ENCODE data around the gene SFTPB.
A peak's percentile ranks its signal among the peaks of the same experiment; 100 is the strongest.

Gene SFTPB

DNA sequence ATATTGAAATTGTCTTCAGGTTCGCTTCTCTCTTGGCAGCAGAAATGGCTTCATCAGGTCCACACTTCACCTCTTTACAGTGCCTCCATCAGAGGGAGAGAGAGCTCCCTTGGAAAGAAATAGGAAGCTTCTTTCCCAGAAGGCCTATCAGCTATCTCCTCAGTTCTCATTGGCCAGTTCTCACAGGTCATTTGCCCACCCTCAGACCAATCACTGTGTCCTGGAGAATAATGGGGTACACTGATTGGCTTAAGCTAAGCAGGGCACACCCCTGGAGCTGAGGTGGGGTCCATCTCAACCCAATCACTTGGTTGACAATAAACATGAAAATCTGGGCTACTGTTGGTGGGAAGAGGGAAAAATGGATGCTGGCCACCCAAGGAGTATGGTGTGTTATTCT is 31.3 kb upstream of the SFTPB start:
- DNase-seq, result no peak

GRCh38 chr2:85698880-85699254 is 30.9 kb upstream of the SFTPB start:
- DNase-seq, result no peak

DNA sequence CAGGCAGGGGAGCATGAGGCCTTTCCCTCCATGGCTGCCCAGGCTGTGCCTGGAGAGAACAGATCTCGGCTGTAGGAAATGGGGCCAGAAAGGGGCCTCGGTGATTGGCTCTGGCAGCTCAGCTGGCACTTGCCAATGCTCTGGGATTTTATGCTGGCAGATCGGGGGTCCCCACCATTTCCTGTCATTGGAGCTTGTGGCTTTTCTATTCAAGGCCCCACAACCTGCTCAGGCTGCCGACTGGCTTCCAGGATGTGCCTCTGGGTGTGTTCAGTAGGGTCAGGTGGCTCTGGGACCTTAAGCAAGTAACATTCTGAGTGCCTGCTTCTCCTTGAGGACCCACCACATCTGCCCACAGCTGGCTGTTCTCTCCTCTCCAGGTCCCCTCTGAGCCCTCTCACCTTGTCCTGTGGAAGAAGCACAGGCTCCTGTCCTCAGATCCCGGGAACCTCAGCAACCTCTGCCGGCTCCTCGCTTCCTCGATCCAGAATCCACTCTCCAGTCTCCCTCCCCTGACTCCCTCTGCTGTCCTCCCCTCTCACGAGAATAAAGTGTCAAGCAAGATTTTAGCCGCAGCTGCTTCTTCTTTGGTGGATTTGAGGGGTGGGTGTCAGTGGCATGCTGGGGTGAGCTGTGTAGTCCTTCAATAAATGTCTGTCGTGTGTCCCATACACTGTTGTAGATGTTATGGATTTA is 30.3 kb upstream of the SFTPB start:
- DNase-seq, result no peak

GRCh38 chr2:85697716-85698115 is 29.7 kb upstream of the SFTPB start:
- no peak for DNase-seq

DNA sequence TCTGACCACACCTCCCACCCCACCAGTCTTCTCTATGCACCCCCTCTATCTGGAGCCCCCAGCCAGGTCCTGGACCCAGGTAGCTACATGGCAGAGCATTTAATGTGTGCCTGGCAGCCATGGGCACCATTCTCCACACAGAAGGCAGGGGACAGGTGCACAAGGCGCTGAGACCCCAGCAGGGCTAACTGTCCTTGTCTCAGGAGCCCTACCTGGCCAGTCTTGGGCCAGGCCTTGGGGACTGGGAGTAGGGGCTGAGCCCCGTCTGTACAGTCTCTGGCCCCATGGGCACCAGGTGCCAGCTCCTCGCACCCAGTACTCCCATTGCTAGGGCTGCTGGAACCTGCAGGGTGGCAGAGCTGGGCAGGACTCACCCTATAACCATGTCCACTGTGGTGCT is 29.1 kb upstream of the SFTPB start:
- no peak for DNase-seq

DNA sequence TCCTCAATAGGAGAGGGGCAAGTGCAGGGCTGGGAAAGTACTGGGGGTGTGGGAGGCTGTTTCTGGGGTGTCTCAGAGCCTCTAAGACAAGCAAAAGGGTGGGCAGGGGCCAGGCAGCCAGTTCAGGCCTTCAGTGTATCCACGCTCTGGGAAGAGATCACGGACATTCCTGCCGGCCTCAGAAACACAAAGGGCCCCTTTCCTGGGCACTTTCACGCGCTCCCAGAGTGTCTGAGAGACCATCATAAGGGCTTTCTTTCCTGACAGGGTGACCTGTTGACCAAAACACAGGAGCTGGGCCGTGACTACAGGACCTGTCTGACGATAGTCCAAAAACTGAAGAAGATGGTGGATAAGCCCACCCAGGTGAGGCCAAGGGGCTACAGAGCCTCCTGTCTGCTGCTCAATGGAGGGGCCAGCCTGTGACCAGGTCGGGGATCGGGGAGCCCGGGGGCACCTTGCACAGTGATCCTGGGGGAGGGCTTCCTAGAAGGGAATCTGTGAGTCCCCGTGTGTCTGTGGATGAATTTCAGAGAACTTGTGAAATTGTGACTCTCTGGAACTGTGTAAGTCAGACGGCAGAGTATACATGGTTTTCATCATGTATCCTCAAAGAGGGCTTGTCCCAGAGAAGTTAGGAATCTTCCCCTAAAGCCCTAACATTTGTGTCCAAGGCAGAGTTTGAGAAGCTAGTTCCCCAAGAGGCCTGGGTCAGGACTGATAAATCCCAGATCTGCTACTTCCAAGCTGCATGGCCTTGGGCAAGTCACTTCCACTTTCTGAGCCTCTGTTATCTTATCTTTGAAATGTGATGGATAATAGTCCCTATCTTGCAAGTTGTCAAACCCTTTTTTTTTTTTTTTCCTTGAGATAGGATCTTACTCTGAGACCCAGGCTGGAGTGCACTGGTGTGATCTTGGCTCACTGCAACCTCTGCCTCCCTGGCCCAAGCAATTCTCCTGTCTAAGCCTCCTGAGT is 28.0 kb upstream of the SFTPB start:
- DNase-seq, result no peak

- no peak for DNase-seq
Measured at GRCh38 chr2:85695121-85695520, 27.1 kb upstream of the SFTPB start.

DNA sequence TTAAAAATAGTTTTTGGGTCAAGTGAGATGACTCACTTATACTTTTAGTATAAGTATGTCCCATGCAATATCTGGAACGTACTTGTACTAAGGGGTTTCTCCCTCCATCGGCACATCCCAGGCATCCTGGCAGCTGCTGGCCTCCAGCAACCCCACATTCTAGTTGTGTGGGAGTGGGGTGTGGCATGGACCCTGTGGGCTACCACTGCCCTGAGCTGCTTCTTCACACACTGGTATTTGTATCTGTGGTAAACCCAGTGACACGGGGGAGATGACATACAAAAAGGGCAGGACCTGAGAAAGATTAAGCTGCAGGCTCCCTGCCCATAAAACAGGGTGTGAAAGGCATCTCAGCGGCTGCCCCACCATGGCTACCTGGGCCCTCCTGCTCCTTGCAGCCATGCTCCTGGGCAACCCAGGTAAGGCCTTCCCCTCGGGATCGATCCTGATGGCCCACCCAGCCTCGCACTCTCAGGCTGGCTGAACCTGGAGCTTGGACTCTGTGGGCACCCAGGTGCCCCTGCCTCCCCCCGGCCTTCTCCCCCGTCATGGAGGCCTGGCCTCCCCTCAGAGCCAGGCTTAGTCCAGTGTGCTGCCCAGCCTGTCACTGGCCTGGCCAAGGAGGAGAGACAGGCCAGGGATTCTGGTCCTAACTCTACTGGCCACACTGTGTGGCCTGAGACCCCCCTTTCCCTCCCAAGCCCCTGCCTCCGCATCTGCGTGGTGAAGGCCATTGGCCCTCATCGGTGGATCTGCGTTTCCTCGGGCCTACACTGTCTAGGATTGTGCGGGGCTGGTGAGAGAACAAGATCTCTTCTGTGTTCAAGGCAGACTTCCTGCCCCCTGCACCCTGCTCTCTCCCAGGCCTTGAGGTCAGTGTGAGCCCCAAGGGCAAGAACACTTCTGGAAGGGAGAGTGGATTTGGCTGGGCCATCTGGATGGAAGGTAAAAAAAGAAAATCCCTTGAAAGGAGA is 26.3 kb upstream of the SFTPB start, which contains the start of gene GNLY:
Gene GNLY (plus strand): TSS at position 307 of the 974 bp plus-strand sequence. CDS start 61 bp downstream, at position 368.
- DNase-seq, result no peak

- DNase-seq, result no peak
Measured at GRCh38 chr2:85692039-85692645, 24.1 kb upstream of the SFTPB start.

GRCh38 chr2:85690932-85691331 is 22.9 kb upstream of the SFTPB start:
- DNase-seq, result no peak

DNA sequence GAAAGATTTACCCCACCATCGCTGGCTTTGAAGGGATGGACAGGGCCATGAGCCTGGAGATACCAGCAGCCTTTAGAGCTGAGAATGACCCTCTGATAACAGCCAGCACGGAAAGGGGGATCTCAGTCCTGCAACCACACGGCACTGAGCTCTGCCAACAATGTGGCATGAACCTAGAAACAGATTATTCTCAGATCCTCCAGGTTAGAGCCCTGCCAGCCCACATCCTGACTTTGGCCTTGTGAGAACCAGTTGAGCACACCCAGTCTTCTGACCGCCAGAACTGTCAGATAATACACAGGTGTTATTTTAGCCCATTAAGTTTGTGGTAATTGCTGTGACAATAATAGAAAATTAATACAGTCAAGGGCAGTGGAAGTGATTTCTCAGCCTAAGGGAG is 16.8 kb upstream of the SFTPB start:
- no peak for DNase-seq

DNA sequence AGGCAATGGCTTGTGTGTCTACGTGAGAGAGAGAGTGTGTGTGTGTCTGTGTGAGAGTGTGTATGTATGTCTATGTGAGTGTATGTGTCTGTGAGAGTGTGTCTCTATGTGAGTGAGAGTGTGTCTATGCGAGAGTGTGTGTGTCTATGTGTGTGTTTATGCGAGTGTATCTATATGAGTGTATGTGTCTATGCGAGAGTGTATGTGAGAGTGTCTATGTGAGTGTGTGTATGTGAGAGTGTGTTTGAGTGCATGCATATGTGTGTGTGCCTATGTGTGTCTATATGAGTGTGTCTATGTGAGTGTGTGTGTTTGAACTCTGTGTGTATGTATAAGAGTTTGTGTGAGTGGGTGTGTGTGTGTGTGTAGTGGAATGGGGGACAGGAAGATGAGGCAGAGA is 16.4 kb upstream of the SFTPB start:
- DNase-seq, result no peak

DNA sequence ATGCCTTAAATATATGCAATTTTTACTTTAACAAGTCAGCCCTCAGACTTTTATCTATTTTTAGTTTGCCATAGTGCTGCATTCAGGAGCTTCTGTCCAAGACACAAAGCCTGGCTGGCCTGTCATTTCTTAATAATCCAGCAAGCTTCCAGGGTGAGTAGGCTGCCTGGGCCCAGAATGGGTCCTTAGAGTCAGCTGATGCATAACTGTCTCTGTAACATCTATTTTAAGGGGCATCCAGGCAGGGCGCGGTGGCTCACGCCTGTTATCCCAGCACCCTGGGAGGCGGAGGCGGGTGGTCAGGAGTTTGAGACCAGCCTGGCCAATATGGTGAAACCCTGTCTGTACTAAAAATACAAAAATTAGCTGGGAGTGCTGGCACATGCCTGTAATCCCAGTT is 14.4 kb upstream of the SFTPB start:
- no peak for DNase-seq

- no peak for DNase-seq
Measured at GRCh38 chr2:85681776-85682175, 13.8 kb upstream of the SFTPB start.

- DNase-seq, result no peak
Measured at GRCh38 chr2:85681372-85681763, 13.4 kb upstream of the SFTPB start.

GRCh38 chr2:85680707-85681371 is 12.8 kb upstream of the SFTPB start:
- DNase-seq, result no peak

GRCh38 chr2:85678794-85679672 is 11.0 kb upstream of the SFTPB start:
- peak; percentile 40 for DNase-seq

DNA sequence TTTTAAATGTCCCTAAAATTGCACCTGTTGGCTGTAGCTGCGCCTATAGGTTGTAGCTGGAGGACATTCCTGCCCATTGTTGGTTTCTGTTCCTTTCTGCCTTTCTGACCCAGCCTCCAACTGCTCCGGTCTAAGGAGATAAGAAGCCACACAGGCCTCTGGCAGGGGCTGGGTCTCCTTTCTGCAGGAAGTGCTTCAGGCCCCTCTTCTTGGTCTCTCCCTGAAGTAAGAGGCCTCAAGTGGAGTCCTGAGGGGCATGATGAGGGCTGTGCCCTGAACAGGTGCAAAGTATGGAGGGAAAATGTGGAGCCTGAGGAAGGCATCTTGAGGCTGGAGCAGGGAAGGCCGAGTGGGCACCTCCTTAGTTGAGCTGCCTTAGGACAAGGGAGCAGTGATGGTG is 10.4 kb upstream of the SFTPB start:
- no peak for DNase-seq

DNA sequence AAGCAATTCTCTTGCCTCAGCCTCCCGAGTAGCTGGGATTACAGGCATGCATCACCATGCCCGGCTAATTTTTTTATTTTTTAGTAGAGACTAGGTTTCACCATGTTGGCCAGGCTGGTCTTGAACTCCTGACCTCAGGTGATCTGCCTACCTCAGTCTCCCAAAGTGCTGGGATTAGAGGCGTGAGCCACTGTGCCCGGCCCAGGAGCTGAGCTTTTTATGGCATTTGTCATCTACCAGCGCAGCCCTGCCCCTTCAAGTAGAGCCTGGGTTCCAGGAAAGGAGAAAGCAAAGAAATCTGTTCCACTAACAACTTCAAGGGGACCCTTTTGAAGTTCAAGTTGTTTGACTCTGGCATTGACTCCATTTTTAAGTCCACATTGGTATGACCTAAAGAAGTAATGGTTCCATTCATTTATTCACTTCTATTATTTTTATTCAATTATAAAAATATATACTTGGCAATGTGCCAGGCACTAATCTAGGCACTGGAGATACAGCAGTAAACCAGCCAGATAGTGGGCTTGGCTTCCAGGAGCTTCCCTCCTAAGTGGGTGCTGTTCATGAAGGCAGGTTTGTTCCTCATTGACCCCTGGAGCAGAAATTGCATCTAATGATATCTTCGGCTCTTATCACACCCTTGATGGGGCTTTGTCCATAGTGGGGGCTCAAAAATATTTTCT is 8.0 kb upstream of the SFTPB start:
- DNase-seq, result no peak

- DNase-seq, result no peak
Measured at GRCh38 chr2:85675427-85675826, 7.4 kb upstream of the SFTPB start.
